Subcutaneous adipose tissue (tissue), 4 donors: ENCODE data around the gene CCDC158. TPM values are rescaled to one million over a fixed set of nuclear protein-coding genes. Genes with fewer than 3 reads are reported as not detected.

Experiments
- total RNA-seq, 4 donors: library from RNA; depleted of rRNA; stranded (reverse); fragments of >200 nt; gene quantifications; one replicate each; pipeline ENCODE4 v1.1.0, GENCODE V29; 2016
- TF ChIP-seq, protein P1 (sequence below): fragments of 450-650 bp; IDR thresholded peaks from one replicate; pipeline ENCODE4 v1.5.1; 2016; ENCODE audit warnings: low read depth, mild to moderate bottlenecking, control low read depth, antibody characterized with exemption, moderate library complexity

Gene CCDC158
- total RNA-seq, 4 donors from 2014 or later = 0.33 to 1.7 (median 1.2) TPM

DNA sequence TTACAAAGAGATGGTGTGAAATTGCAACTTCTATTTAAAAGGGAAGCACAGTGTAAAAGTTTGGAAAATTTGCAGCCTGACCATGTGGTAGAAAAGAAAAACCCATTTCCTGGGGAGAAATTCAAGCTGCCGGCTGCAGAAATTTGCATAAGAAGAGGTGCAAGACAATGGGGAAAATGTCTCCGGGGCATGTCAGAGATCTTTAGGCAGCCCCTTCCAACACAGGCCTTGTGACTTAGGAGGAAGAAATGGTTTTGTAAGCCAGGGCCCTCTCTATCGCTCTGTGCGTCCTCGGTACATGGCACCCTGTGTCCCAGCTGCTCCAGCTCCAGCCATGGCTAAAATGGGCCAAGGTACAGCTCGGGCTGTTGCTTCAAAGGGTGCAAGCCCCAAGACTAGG is 40.4 kb downstream of the CCDC158 start:
- TF ChIP-seq, protein P1, sequence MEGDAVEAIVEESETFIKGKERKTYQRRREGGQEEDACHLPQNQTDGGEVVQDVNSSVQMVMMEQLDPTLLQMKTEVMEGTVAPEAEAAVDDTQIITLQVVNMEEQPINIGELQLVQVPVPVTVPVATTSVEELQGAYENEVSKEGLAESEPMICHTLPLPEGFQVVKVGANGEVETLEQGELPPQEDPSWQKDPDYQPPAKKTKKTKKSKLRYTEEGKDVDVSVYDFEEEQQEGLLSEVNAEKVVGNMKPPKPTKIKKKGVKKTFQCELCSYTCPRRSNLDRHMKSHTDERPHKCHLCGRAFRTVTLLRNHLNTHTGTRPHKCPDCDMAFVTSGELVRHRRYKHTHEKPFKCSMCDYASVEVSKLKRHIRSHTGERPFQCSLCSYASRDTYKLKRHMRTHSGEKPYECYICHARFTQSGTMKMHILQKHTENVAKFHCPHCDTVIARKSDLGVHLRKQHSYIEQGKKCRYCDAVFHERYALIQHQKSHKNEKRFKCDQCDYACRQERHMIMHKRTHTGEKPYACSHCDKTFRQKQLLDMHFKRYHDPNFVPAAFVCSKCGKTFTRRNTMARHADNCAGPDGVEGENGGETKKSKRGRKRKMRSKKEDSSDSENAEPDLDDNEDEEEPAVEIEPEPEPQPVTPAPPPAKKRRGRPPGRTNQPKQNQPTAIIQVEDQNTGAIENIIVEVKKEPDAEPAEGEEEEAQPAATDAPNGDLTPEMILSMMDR = no peak

DNA sequence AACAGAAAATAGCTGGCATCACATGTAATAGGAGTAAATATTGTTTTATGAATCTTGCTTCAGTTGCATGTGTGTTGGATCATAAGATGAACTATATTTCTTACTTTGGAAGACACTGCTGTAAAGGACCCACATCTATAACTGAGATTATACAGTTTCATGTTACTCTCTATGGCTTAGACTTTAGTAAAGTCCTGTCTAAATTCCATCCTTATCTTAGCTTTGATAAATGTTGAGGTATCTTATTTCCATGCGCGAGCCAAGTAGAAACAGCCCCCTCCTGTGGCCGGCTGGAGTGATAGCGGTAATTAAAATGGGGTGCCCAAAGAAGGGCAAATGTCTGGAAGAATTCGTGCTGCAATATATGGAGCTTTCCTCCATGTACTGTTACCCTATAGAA is 43.0 kb downstream of the CCDC158 start:
- TF ChIP-seq, protein P1 = no peak

DNA sequence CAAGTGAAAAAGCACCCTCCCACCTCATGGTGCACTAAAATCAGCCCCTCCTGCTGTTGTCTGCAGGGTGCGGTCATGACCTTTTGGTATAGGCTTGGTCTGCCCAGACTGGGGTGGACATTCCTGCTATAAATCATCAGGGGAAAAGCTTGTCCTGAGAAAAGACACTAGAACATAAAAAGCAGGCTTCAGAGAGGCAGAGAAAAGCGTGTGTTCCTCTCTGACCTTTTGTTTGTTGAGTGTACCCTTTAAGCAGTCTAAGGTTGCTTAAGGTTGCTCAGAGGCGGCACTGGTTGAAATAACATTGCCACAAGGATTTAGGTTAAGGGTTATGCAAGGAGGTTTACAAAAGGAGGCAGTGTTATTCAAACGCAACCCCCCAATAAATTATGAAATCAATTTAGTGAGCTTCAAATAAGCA is 43.5 kb downstream of the CCDC158 start:
- TF ChIP-seq, protein P1 = no peak

DNA sequence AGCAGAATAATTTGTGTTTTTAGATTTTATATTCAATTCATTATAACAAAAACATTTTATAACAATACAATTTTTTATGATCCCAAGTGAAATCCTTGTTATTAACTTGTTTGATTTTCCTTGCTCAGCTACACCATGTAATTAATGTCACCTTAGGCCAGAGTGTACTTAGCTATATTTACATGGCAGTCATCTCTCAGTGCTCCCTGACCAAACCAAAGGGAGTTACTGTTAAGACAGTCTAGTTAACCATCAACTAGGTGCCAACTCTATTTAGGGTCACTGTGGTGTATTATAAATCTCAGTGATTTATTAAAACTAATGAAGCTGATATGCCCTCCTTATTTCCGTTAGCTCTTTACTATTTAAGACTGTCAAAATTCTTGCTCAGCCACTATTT is 44.4 kb downstream of the CCDC158 start:
- TF ChIP-seq, protein P1 = no peak

DNA sequence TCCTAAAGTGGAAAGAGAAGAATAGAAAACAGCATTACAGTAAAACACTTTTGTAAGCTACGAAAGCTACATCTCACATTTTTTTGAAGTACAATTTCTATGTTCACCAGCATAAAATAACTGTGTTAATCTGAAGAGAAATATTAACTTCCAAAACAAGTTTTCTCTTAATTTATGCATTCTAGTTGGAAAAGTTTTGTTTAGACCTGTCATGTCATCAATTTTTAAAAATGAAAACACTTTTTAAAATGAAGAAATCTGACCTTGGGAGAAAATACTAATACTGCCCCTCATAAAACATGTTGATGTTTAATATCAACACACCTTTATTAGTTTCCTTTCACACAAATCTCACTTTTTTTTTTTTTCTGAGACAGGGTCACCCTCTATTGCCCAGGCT is 45.2 kb downstream of the CCDC158 start:
- TF ChIP-seq, protein P1 = no peak

DNA sequence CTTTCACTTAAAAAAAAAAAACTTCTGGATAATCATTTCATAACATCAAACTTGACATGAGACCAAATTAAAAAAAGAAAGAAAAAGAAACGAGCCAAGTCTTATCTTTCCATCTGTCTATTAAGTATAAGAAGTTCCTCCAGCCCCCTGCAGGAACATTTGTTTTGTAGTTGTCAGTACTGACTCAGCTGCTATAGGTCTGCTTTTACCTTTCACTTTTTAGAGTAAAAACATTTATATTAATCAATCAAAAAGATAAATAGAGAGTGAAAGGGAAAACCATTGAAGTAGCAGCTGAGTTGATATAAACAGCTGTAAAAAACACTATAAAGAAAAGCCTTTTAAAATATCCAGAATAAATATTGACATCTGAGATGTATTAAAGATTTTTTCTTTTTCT is 46.1 kb downstream of the CCDC158 start:
- TF ChIP-seq, protein P1 = no peak

DNA sequence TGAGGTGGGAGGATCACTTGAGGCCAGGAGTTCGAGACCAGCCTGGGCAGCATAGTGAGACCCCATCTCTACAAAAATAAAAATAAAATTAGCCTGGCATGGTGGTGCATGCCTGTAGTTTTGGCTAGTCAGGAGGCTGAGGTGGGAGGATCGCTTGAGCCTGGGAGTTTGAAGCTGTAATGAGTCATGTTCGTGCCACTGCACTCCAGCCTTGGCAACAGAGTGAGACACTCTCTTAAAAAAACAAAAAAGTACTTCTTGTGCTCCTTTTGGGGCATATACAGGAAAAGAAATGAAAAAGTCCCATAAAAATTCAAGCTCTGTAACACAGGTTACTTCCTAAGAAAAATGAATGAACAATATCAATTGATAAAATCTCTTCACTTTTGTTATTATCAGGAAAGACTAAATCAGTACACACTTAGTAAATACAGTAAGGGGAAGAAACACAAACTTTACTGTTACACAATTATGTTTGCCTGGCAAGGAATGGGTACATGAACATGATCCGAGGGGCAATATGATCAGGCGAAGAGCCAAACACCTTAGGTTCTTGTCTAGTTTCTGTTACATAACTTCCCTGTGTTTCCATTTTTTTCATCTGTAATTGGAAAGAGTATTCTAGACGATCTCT is 46.9 kb downstream of the CCDC158 start:
- TF ChIP-seq, protein P1 = no peak
